H1 (cell line): Measurements from ENCODE around the gene SLC23A3.

Experiments used
- SAP30 ChIP-seq: fragments of 300-600 bp; sonication (generic); IDR thresholded peaks from 2 replicates; pipeline ENCODE4 v1.7.1; 2012; ENCODE audit warnings: low read length, moderate library complexity, mild to moderate bottlenecking, inconsistent platforms; ENCODE audit not compliant: insufficient read depth, insufficient replicate concordance
- TF ChIP-seq, protein P1 (sequence below): IDR thresholded peaks from 2 replicates; pipeline ENCODE4 v1.6.1; 2011; ENCODE audit warnings: low read length, improper control_type of control experiment
- TF ChIP-seq, protein P2 (sequence below): IDR thresholded peaks from 2 replicates; pipeline ENCODE4 v1.6.1; 2012; ENCODE audit warnings: inconsistent platforms

DNA sequence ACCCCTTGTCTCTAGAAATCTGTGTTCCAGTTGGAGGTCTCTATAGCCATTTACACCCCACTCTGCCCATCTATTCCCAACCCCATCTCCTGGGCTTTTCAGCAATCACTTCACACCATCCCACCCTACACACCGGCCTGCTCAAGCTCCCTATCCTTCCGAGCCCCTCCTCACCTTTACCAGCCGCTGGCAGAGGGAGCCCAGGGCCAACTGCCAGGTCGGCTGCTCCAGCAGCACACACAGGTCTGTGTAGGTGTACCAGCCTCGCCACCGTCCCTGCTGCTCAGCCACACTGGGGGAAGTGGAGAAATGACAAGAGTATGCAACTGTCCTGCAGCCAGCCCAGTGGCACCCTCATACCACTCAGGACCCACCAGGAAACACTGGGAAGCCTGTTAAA lies 3.3 kb upstream of the SLC23A3 start:
- TF ChIP-seq, protein P1, sequence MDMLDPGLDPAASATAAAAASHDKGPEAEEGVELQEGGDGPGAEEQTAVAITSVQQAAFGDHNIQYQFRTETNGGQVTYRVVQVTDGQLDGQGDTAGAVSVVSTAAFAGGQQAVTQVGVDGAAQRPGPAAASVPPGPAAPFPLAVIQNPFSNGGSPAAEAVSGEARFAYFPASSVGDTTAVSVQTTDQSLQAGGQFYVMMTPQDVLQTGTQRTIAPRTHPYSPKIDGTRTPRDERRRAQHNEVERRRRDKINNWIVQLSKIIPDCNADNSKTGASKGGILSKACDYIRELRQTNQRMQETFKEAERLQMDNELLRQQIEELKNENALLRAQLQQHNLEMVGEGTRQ: no peak
- TF ChIP-seq, protein P2, sequence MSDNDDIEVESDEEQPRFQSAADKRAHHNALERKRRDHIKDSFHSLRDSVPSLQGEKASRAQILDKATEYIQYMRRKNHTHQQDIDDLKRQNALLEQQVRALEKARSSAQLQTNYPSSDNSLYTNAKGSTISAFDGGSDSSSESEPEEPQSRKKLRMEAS: no peak
- TF ChIP-seq SAP30: no peak
